Ecto neural progenitor cell (in vitro differentiated cells): ENCODE measurements around the gene ALKBH2.

Experiments
- DNase-seq: peaks from one replicate; pipeline ENCODE4 v3.0.0-alpha.2; 2018; ENCODE audit warnings: low spot score

ALKBH2 gene

GRCh38 chr12:109113661-109114321, 20.5 kb upstream of the ALKBH2 start:
- no peak for DNase-seq

- no peak for DNase-seq
Observed at GRCh38 chr12:109112720-109113465, 19.6 kb upstream of the ALKBH2 start.

GRCh38 chr12:109110988-109111495, 17.8 kb upstream of the ALKBH2 start:
- peak; percentile 93 for DNase-seq

DNA sequence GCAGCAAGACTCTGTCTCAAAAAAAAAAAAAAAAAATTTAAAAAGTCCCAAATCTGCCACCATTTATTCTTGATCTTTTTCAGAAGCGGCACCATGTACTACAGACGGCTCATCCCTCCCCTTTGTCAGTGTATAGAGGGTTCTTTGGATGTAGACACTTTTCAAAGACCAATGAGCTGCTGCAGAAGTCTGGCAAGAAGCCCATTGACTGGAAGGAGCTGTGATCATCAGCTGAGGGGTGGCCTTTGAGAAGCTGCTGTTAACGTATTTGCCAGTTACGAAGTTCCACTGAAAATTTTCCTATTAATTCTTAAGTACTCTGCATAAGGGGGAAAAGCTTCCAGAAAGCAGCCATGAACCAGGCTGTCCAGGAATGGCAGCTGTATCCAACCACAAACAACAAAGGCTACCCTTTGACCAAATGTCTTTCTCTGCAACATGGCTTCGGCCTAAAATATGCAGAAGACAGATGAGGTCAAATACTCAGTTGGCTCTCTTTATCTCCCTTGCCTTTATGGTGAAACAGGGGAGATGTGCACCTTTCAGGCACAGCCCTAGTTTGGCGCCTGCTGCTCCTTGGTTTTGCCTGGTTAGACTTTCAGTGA, 16.6 kb upstream of the ALKBH2 start:
- DNase-seq = no peak

- DNase-seq = no peak
Observed at GRCh38 chr12:109105176-109105575, 11.9 kb upstream of the ALKBH2 start.

- DNase-seq = no peak
Observed at GRCh38 chr12:109102491-109102890, 9.2 kb upstream of the ALKBH2 start.

- no peak for DNase-seq
Observed at GRCh38 chr12:109100741-109101140, 7.5 kb upstream of the ALKBH2 start.

GRCh38 chr12:109099431-109100020, 6.3 kb upstream of the ALKBH2 start:
- no peak for DNase-seq

GRCh38 chr12:109098651-109099050, 5.4 kb upstream of the ALKBH2 start:
- DNase-seq = peak; percentile 36

DNA sequence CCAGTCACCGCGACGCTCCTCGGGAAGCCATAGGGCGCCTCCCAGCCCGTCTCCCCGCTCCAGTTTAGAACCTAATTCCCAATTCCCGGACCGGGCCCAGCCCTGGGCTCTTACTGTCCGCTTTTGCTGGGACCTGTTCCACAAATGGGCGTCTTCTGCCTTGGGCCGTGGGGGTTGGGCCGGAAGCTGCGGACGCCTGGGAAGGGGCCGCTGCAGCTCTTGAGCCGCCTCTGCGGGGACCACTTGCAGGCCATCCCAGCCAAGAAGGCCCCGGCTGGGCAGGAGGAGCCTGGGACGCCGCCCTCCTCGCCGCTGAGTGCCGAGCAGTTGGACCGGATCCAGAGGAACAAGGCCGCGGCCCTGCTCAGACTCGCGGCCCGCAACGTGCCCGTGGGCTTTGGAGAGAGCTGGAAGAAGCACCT, 4.9 kb upstream of the ALKBH2 start:
- DNase-seq = no peak

DNA sequence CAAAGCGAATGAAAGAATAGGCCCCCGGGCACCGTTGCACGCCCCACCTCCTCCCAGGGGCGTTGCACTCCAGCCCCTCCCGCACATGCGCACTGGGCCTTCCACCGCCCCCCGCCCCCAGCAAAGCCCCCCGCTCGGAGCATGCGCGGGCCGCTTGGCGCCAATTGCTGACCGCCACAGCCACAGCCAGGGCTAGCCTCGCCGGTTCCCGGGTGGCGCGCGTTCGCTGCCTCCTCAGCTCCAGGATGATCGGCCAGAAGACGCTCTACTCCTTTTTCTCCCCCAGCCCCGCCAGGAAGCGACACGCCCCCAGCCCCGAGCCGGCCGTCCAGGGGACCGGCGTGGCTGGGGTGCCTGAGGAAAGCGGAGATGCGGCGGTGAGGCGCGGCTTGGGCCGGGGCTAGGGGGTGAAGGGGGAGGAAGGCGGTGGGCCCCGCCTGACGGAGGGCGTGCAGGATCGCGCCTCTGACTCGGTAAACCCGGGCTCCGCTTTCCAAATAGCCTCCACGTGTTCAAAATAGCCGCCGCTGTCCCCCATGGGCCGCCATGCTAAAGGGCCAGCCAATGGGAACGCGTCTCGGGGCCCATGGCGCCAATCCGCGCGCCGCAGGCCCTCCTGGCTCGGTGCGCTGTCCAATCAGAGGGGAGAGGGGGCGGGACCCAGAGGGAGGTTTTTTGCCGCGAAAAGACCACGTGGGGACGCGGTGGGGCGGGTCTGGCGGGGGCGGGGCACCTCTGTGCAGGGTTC, 4.3 kb upstream of the ALKBH2 start, which contains the start of gene UNG:
TSS of gene UNG (plus strand) at position 163 of the 748 bp plus-strand sequence. CDS start at position 246, 83 bp downstream.
- peak; percentile 99 for DNase-seq

DNA sequence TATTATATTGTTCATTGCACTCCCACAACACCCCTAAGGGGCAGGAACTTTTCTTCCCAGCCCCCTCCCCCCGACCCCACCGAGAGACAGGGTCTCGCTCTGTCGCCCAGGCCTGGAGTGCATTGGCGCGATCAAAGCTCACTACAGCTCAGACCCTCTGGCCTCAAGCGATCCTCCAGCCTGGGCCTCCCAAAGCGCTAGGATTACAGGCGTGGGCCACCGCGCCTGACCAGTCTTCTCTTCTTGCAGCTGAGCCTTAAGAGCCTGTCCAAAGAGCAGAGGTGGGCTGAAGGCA, 3.8 kb upstream of the ALKBH2 start:
- DNase-seq = no peak

GRCh38 chr12:109092497-109093021, 713 bp downstream of the ALKBH2 start:
- peak; percentile 40 for DNase-seq

DNA sequence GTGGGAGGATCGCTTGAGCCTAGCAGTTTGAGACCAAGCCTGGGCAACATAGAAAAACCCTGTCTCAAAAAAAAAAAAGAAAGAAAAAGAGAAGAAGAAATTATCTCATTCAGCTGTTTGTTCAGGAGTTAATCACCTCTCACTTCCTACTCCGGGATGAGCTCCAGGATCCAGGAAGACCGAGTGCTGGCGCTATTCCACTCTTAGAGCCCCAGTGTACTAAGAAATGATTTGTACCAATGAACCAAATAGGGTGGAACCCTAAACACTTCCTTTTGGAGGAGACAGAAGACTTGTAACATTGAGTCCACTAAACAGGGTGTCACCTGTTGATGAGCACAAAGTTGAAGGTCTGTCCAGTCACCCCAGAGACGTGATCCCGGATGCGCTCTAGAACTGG, 3.6 kb downstream of the ALKBH2 start:
- no peak for DNase-seq

GRCh38 chr12:109088818-109089217, 4.5 kb downstream of the ALKBH2 start:
- DNase-seq = no peak

- peak; percentile 23 for DNase-seq
Observed at GRCh38 chr12:109087250-109087649, 6.0 kb downstream of the ALKBH2 start.

DNA sequence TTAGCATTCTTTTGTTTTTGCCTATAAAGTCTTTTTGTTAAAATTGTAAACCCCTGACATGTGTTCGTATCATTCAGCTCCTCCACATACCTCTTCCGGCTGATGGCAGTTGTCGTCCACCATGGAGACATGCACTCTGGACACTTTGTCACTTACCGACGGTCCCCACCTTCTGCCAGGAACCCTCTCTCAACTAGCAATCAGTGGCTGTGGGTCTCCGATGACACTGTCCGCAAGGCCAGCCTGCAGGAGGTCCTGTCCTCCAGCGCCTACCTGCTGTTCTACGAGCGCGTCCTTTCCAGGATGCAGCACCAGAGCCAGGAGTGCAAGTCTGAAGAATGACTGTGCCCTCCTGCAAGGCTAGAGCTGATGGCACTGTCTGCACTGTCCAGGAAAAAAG, 7.7 kb downstream of the ALKBH2 start:
- DNase-seq = peak; percentile 36

- DNase-seq = no peak
Observed at GRCh38 chr12:109084425-109084824, 8.8 kb downstream of the ALKBH2 start.

GRCh38 chr12:109082751-109083150, 10.5 kb downstream of the ALKBH2 start:
- no peak for DNase-seq

- DNase-seq = no peak
Observed at GRCh38 chr12:109074866-109075265, 18.4 kb downstream of the ALKBH2 start.
